Endothelial cell of umbilical vein (primary cell): ENCODE data around the gene TMOD1. TPM values are rescaled to one million over a fixed set of nuclear protein-coding genes. Genes with fewer than 3 reads are reported as not detected.

Experiments
- BruUV-seq: library from RNA; stranded (reverse); fragments of 400-500 nt; replicated peaks from 2 replicates; lab custom pipeline; 2021; lab: Mats Ljungman, UMichigan
- CTCF ChIA-PET: fragments of 300-600, 350-600 bp; sonication (Branson Sonifier 250); formaldehyde crosslinking; loops from one replicate; lab custom pipeline; 2021; ENCODE audit warnings: antibody characterized with exemption, inconsistent platforms; lab: Charles Lee
- POLR2A ChIA-PET: fragments of 300-600, 350-600 bp; sonication (Branson Sonifier 250); formaldehyde crosslinking; loops from one replicate; lab custom pipeline; 2021; ENCODE audit warnings: antibody characterized with exemption, inconsistent platforms; lab: Charles Lee
- DNase-seq: peaks from one replicate; pipeline ENCODE4 v3.0.0-alpha.2; 2011; ENCODE audit warnings: low read depth, low spot score
- FAIRE-seq: peaks from 2 replicates; lab custom pipeline; 2011; peaks lifted over from hg19 to GRCh38; lab: Jason Lieb, UNC
- H2AFZ ChIP-seq: 2 replicates; pipeline ENCODE4 v1.6.0; 2012; ENCODE audit warnings: low read depth, low read length, control low read depth, inconsistent platforms
- H3K27ac ChIP-seq: 2 replicates; pipeline ENCODE4 v1.5.1; 2011; ENCODE audit warnings: low read depth, mild to moderate bottlenecking, control low read depth, low read length, moderate library complexity; ENCODE audit not compliant: insufficient read depth
- H3K27me3 ChIP-seq, 2 experiments: 2 replicates each; pipeline versions ENCODE4 v1.6.0 to v1.6.1; 2011; ENCODE audit warnings: low read length in 2 of 2, mixed read lengths in 1 of 2; ENCODE audit not compliant: control insufficient read depth in 2 of 2, insufficient read depth in 2 of 2
- H3K36me3 ChIP-seq, 2 experiments: 2 replicates in 1 of 2; 3 replicates in 1 of 2; pipeline ENCODE4 v1.5.1; 2011; ENCODE audit warnings: low read length in 2 of 2, mild to moderate bottlenecking in 1 of 2, moderate library complexity in 1 of 2; ENCODE audit not compliant: control insufficient read depth in 2 of 2, insufficient read depth in 2 of 2; ENCODE audit errors: extremely low read depth in 1 of 2
- H3K4me1 ChIP-seq: 3 replicates; pipeline ENCODE4 v1.5.1; 2011; ENCODE audit warnings: mild to moderate bottlenecking, low read length; ENCODE audit not compliant: control insufficient read depth, insufficient read depth; ENCODE audit errors: extremely low read depth
- H3K4me2 ChIP-seq: 2 replicates; pipeline ENCODE4 v1.6.1; 2011; ENCODE audit warnings: low read length, control low read depth, mixed read lengths; ENCODE audit not compliant: insufficient read depth
- H3K4me3 ChIP-seq, 3 experiments: fragments of 200-600 bp in 1 of 3; sonication (generic), shearing (Covaris generic) in 1 of 3; replicated peaks in 1 of 3; 2 replicates each; pipeline ENCODE4 v1.5.1; 2011 to 2016; ENCODE audit warnings: control low read depth in 3 of 3, low read length in 3 of 3, mild to moderate bottlenecking in 2 of 3, inconsistent platforms in 1 of 3, low read depth in 1 of 3, moderate library complexity in 1 of 3; ENCODE audit not compliant: insufficient read depth in 1 of 3
- H3K79me2 ChIP-seq: 2 replicates; pipeline ENCODE4 v1.6.0; 2012; ENCODE audit warnings: low read length, inconsistent platforms; ENCODE audit not compliant: control insufficient read depth, insufficient read depth
- H3K9ac ChIP-seq: replicated peaks from 2 replicates; pipeline ENCODE3; 2011; ENCODE audit warnings: low read length, control low read depth; ENCODE audit not compliant: insufficient read depth; ENCODE audit errors: extremely low read depth
- H3K9me1 ChIP-seq: replicated peaks from 3 replicates; pipeline ENCODE4 v1.6.0; 2011; ENCODE audit warnings: mild to moderate bottlenecking, low read length; ENCODE audit not compliant: control insufficient read depth, insufficient read depth; ENCODE audit errors: extremely low read depth
- H3K9me3 ChIP-seq: replicated peaks from 2 replicates; pipeline ENCODE4 v1.5.1; 2012; ENCODE audit warnings: low read length, inconsistent platforms; ENCODE audit not compliant: control insufficient read depth, insufficient read depth
- H4K20me1 ChIP-seq: replicated peaks from 2 replicates; pipeline ENCODE3; 2011; ENCODE audit warnings: mild to moderate bottlenecking, low read length; ENCODE audit not compliant: control insufficient read depth, insufficient read depth; ENCODE audit errors: extremely low read depth
- CTCF ChIP-seq, 2 donors: IDR thresholded peaks; 1 replicate in 1 of 2; 2 replicates in 1 of 2; pipeline ENCODE4 v1.5.1; 2011; ENCODE audit warnings: low read length in 2 of 2, mild to moderate bottlenecking in 2 of 2, moderate library complexity in 2 of 2, control low read depth in 1 of 2, inconsistent platforms in 1 of 2, low read depth in 1 of 2; ENCODE audit not compliant: insufficient read depth in 1 of 2; ENCODE audit errors: extremely low read depth in 1 of 2
- EZH2 ChIP-seq: IDR thresholded peaks from 2 replicates; pipeline ENCODE4 v1.6.1; 2012; ENCODE audit warnings: borderline replicate concordance, low read depth, mild to moderate bottlenecking, moderate library complexity, low read length, inconsistent platforms; ENCODE audit not compliant: severe bottlenecking
- FOS ChIP-seq: IDR thresholded peaks from 2 replicates; pipeline ENCODE4 v1.6.1; 2011; ENCODE audit warnings: mild to moderate bottlenecking, low read length, moderate library complexity, borderline replicate concordance; ENCODE audit not compliant: insufficient read depth
- GATA2 ChIP-seq: IDR thresholded peaks from 2 replicates; pipeline ENCODE4 v1.7.0; 2011; ENCODE audit warnings: low read depth, mild to moderate bottlenecking, moderate library complexity, mixed read lengths, low read length; ENCODE audit not compliant: insufficient read length, insufficient read depth
- JUN ChIP-seq: IDR thresholded peaks from 2 replicates; pipeline ENCODE4 v1.6.1; 2011; ENCODE audit warnings: borderline replicate concordance, low read depth; ENCODE audit not compliant: insufficient read length, insufficient read depth
- MAX ChIP-seq: IDR thresholded peaks from 2 replicates; pipeline ENCODE4 v1.6.1; 2011; ENCODE audit not compliant: insufficient read depth, insufficient read length
- MYC ChIP-seq: IDR thresholded peaks from one replicate; pipeline ENCODE4 v1.6.1; 2011; ENCODE audit warnings: mild to moderate bottlenecking, low read depth, low read length
- POLR2A ChIP-seq: IDR thresholded peaks from 2 replicates; pipeline ENCODE4 v1.6.1; 2012; ENCODE audit warnings: low read depth, mild to moderate bottlenecking, control low read depth, low read length
- POLR2AphosphoS5 ChIP-seq: IDR thresholded peaks from 2 replicates; pipeline ENCODE4 v1.6.1; 2012; ENCODE audit warnings: low read depth, mild to moderate bottlenecking, control low read depth, low read length, moderate library complexity; ENCODE audit not compliant: insufficient read depth
- dilution Hi-C: fragments of 300-500 bp; cut with MboI; formaldehyde crosslinking; loops from one replicate; pipeline ENCODE4 v1.15.0; 2019; ENCODE audit warnings: low sequenced_read_pairs; ENCODE audit not compliant: extremely low pct_ligation_motif_present
- intact Hi-C: fragments of 100-400 bp; cut with micrococcal nuclease; formaldehyde crosslinking; loops from one replicate; pipeline ENCODE4 v1.10.0; 2022
- polyA plus RNA-seq, 4 experiments: library from polyadenylated mRNA; depleted of rRNA in 3 of 4; stranded (reverse) in 3 of 4; unstranded in 1 of 4; fragments of >200 nt; gene quantifications; 2 replicates each; pipeline versions ENCODE4 v1.2.1 to v1.2.3, GENCODE V29; 2011 to 2012; ENCODE audit warnings: missing spikeins in 1 of 4
- total RNA-seq: library from RNA; stranded (reverse); gene quantifications from 2 replicates; pipeline ENCODE4 v1.2.3, GENCODE V29; 2021

Gene TMOD1
- total and polyA plus RNA-seq, 2 donors (not counting 3 experiments of a cell fraction or from before 2014, with no cell fraction given) = 0.26 to 1.4 TPM

DNA sequence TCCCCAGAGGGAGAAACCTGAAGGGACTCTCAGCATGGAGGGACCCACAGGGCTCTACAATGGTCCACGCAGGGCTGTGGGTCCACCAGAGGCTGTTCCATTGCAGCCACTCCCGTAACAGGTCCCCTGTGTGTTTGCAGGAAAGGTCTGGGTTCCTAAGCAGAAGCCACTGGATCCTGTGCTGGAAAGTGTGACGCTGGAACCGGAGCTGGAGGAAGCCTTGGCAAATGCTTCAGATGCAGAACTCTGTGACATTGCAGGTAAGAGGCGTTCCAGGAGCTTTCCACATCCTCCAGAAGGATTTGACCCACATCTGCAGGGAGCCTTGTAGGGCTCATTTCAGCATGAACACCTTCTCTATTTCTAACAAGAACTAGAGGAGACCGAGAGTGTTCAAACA, 51.7 kb downstream of the TMOD1 start:
- H3K4me3 ChIP-seq = no peak overlapping the region
- H3K4me1 ChIP-seq = peaks cover 4% of the 10 kb centered on the region
- H3K4me2 ChIP-seq = no peak overlapping the region
- ChIA-PET CTCF (no interaction called here), POLR2A (no interaction called here)
- dilution Hi-C loops (no loop called here), intact Hi-C loops (no loop called here)
- H4K20me1 ChIP-seq = no peaks in the 10 kb centered on the region
- no peak overlapping the region for H3K9ac ChIP-seq
- H3K27me3 ChIP-seq = peaks cover 8 to 34% of the 10 kb centered on the region in 2 experiments
- FAIRE-seq (no peak), DNase-seq (no peak)
- H2AFZ ChIP-seq = no peak overlapping the region
- H3K79me2 ChIP-seq = no peaks in the 10 kb centered on the region
- H3K36me3 ChIP-seq = no peaks in the 10 kb centered on the region
- no peaks in the 10 kb centered on the region for H3K9me3 ChIP-seq
- H3K27ac ChIP-seq = no peak overlapping the region
- H3K9me1 ChIP-seq = no peaks in the 10 kb centered on the region
- no peak for TF ChIP-seq POLR2AphosphoS5
- no peak for TF ChIP-seq EZH2
- no peak for TF ChIP-seq FOS
- TF ChIP-seq POLR2A = no peak
- no TSS peak for BruUV-seq

DNA sequence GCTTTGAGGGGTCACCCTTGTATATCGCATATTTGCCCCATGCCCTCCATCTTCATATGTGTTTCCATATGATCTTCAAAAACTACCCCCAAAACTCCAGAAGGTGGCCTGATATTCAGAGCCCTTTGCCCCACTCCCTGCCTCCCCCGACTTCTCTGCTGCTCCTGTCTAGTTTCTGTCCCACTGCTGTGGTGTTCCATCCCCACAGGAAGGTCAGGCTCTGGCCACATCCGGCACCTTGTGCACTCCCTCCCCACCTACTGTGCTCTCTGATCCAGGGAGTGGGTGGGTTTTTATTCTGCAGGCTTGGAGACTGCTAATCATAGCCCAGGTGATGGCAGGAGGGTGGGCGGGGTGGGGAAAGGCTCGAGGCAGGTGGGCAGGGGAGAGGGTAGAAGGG, 52.4 kb downstream of the TMOD1 start:
- intact Hi-C loops = no loop called here
- no TSS peak for BruUV-seq
- no peaks in the 10 kb centered on the region for H3K79me2 ChIP-seq
- no peak for DNase-seq
- no peaks in the 10 kb centered on the region for H3K9me3 ChIP-seq
- H3K9me1 ChIP-seq = no peaks in the 10 kb centered on the region
- no peak for FAIRE-seq
- no peaks in the 10 kb centered on the region for H4K20me1 ChIP-seq
- H3K36me3 ChIP-seq = no peaks in the 10 kb centered on the region
- no peak overlapping the region for H3K4me3 ChIP-seq
- H3K27ac ChIP-seq = no peak overlapping the region
- no peak overlapping the region for H2AFZ ChIP-seq
- peaks cover 5% of the 10 kb centered on the region for H3K4me1 ChIP-seq
- TF ChIP-seq MAX (no peak), EZH2 (no peak), MYC (no peak), FOS (no peak), POLR2A (no peak), JUN (no peak), CTCF (IDR thresholded peaks at IDR 0.05; ENCODE audit: extremely low read depth in 1 of 2, insufficient read depth in 1 of 2, low read depth in 1 of 2, low read length in 2 of 2) (no peak), GATA2 (no peak), POLR2AphosphoS5 (no peak)
- ChIA-PET POLR2A (no interaction called here), CTCF (interaction anchor here (0.7 kb wide), 2 partner anchors 14 to 19 kb away, joined by 3 read pairs; no protein-coding TSS in a partner anchor)
- no peak overlapping the region for H3K9ac ChIP-seq
- dilution Hi-C loops = no loop called here
- H3K4me2 ChIP-seq = no peak overlapping the region
- H3K27me3 ChIP-seq = peaks cover 10 to 35% of the 10 kb centered on the region in 2 experiments
